Fibroblast of villous mesenchyme (primary cell): Measurements from ENCODE around the gene LRRC61. TPM values are rescaled to one million over a fixed set of nuclear protein-coding genes. Genes with fewer than 3 reads are reported as not detected.

ENCODE experiments used
- DNase-seq: peaks from one replicate; pipeline ENCODE4 v3.0.0-alpha.2; 2010; ENCODE audit warnings: low read depth
- H3K4me3 ChIP-seq: 2 replicates; pipeline ENCODE4 v1.5.1; 2011; ENCODE audit warnings: low read depth, mild to moderate bottlenecking, low read length
- CTCF ChIP-seq: IDR thresholded peaks from 2 replicates; pipeline ENCODE4 v1.5.1; 2012; ENCODE audit warnings: low read depth, mild to moderate bottlenecking, low read length; ENCODE audit not compliant: insufficient read depth
- total RNA-seq: library from RNA; depleted of rRNA; stranded (reverse); fragments of >200 nt; gene quantifications from 2 replicates; pipeline ENCODE4 v1.2.3, GENCODE V29; 2012

The LRRC61 gene
- total RNA-seq, 1 donor: 13.0 TPM

DNA sequence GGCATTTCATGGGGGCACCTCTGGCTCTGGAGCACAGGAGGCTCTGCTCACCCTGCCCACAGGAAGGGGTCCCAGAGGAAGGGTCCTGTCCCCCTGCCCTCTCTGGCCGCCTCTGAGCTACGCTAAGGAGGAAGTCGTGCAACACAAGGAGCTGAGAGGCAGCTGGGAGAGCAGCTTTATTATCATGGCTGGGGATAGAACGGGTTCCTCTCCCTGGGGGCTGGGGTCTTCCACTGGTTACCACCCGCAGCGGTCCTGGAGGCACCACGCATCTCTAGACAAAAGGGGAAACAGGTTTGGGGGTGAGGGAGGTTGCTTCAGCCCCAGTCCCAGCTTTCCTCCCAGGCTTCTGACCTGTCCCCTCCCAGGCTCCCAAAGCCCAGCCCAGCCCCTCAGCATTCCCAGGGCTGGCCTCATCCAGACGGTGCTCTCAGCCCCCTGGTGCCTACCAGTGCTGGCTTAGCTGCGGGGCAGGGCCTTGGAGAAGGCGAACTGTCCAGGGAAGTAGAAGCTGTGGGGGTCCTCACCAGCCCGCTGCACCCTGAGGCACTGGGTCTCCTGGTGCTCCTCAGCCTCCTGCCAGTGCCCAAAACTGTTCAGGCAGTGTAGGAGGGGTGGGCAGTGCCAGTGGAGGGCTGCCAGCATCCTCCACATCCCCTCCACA is 15.1 kb downstream of the LRRC61 start:
- no peak overlapping the region for H3K4me3 ChIP-seq
- no peak for TF ChIP-seq CTCF
- no peak for DNase-seq

DNA sequence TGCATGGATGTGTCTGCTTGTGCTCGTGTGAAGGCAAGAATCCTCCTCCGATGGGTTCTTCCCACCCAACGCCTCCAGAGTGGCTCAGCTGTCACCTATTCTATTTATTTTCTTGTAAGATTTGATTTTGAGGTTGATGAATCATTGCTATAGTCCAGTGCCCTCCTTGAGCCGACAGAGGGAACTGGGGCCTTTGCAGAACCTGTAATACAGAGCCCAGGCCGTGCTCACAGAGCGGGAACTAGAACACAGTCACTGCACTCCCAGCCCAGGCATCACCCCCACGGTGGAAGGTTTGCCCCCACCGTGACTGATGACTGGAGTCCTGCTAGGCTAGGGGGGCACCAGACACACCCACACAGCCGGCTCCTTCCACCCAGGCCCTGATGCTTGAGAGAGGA is 16.3 kb downstream of the LRRC61 start:
- peak overlapping the region; percentile 49 for H3K4me3 ChIP-seq
- TF ChIP-seq CTCF: no peak
- no peak for DNase-seq

DNA sequence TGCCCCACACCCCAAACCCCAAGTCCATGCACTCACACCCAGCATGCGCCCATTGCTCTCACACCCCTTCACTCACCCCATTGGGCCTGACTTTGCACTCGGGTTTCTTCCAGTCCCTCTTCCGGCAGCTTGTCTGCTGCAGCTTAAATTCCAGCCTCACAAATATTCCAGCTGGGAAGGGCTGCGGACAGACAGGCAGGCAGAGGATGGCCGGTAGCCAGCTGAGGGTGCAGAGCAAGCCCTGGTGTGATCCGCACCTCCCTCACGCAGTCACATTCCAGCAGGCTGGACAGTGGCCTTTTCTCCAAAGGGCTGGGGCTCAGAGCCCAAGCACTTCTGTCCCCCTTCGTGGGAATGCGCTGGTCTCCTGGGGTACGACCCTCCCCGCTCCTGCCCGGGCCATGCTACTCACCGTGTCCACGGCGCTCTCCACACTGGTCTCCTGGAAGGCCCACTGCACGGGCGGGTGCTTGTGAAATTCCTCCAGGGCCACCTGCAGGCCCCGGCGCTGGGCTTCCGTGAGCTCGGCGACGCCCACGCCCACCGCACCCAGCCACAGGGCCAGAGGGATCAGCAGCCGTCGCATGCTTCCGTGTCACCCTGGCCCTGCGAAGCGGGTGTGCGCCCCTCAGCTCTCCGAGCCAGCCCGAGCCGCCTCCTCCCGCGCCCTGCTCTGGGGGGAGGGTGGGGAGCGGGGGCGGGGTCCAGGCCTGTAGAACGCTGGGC is 17.0 kb downstream of the LRRC61 start:
- peak; percentile 69 for DNase-seq
- peak overlapping the region; percentile 49 for H3K4me3 ChIP-seq
- TF ChIP-seq CTCF: no peak

- peak overlapping the region; percentile 57 for H3K4me3 ChIP-seq
- no peak for DNase-seq
- no peak for TF ChIP-seq CTCF
Measured at GRCh38 chr7:150340875-150341262, 17.7 kb downstream of the LRRC61 start.

DNA sequence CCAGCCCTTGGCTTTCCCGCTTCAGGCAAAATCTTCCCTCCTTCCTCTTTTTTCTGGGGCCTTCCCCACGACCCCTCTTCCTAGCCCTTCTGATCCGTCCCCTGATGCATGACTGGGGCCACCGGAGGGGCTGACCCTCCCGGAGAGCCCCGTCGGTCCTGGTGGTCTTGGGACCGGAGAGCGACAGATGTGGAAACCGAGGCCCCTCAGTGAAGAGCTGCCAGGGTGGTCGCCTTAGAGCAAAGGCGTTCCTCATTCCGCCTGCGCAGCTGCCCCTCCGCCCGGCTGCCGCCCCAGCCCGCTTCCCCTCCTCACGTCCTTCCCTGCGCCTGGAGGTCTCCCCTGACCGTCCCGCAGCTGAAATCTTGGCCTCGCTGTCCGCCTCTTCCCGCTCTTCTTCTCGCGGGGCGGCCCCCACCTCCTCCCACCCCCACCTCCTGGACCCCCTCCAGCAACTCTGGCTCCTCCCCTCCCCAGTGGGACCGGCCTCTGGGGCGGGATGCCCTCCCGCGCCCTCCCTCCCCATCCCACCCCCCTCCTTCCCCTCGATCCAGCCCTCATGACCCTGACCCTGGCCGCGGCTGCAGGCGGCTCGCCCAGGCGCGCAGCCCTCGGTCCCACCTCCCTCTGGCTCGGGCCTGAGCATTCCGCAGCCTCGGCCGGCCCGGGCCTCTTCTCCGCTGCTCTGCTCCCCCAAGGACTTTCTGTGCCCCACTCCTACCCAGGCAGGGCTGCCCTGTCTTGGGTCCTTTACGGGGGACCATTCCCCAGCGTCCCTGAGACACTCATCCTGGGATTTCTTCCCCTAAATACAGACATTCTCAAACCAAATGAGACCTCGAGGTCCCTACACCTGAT is 18.3 kb downstream of the LRRC61 start, which contains the start of gene RARRES2:
TSS of gene RARRES2 (minus strand) at position 367 of the 858 bp plus-strand sequence. CDS start 1,020 bp downstream, outside the sequence.
- TF ChIP-seq CTCF: no peak
- DNase-seq: peak; percentile 59
- peak within 1 kb of the TSS; percentile 57 for H3K4me3 ChIP-seq

- H3K4me3 ChIP-seq: no peak overlapping the region
- no peak for DNase-seq
- TF ChIP-seq CTCF: no peak
Measured at GRCh38 chr7:150342121-150342408, 18.9 kb downstream of the LRRC61 start.
